HEK293T (cell line): ENCODE data around the gene ANKRD35.

ENCODE experiments used
- CTBP1 ChIP-seq: fragments of 450-650 bp; IDR thresholded peaks from 2 replicates; pipeline ENCODE4 v1.6.1; 2016; ENCODE audit warnings: borderline replicate concordance
- ELF4 ChIP-seq: fragments of 450-650 bp; IDR thresholded peaks from 2 replicates; pipeline ENCODE4 v1.6.1; 2017; ENCODE audit warnings: antibody characterized with exemption
- FOXA1 ChIP-seq: fragments of 450-650 bp; IDR thresholded peaks from 2 replicates; pipeline ENCODE4 v1.6.1; 2016; ENCODE audit warnings: mild to moderate bottlenecking
- FOXK2 ChIP-seq: fragments of 450-650 bp; IDR thresholded peaks from 2 replicates; pipeline ENCODE4 v1.6.1; 2016; ENCODE audit warnings: mild to moderate bottlenecking
- FOXM1 ChIP-seq: fragments of 450-650 bp; IDR thresholded peaks from 2 replicates; pipeline ENCODE4 v1.6.1; 2017; ENCODE audit warnings: mild to moderate bottlenecking, borderline replicate concordance
- LEF1 ChIP-seq: fragments of 450-650 bp; IDR thresholded peaks from 2 replicates; pipeline ENCODE4 v1.6.1; 2017; ENCODE audit warnings: mild to moderate bottlenecking, borderline replicate concordance
- NFRKB ChIP-seq: fragments of 450-650 bp; IDR thresholded peaks from 2 replicates; pipeline ENCODE4 v1.6.1; 2016; ENCODE audit warnings: mild to moderate bottlenecking, moderate library complexity
- SP1 ChIP-seq: fragments of 450-650 bp; IDR thresholded peaks from 2 replicates; pipeline ENCODE4 v1.6.1; 2017
- ZNF384 ChIP-seq: fragments of 450-650 bp; IDR thresholded peaks from 2 replicates; pipeline ENCODE4 v1.6.1; 2016

DNA sequence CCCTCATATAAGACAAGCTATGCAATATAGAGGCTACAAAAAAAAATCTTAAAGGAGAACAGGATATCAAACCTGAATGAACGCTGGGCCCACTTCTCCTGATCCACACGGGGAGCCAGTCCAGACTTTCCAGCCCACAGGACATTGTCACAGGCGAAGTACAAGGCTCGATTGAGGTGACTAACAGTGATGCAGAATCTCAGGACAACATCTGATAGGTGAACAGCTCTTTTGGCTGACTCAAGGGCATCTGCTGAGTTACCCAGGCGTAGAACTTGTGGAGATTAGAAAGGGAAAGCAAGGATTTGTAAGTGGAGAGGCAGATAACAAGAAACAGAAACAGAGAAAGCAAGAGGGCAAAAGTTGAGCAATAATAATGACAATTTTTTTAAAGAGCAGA lies 31.1 kb upstream of the ANKRD35 start:
- no peak for TF ChIP-seq LEF1
- no peak for TF ChIP-seq FOXM1
- no peak for TF ChIP-seq ELF4
- no peak for TF ChIP-seq SP1
- TF ChIP-seq CTBP1: no peak
- TF ChIP-seq FOXA1: no peak
- TF ChIP-seq ZNF384: no peak
- TF ChIP-seq NFRKB: no peak
- TF ChIP-seq FOXK2: no peak
